GM23338 (cell line): Measurements from ENCODE around the gene EFEMP1. TPM values are rescaled to one million over a fixed set of nuclear protein-coding genes. Genes with fewer than 3 reads are reported as not detected.

Experiments used
- ATAC-seq: fragments of 200-7000 bp; cut with Tn5 transposase; 3 replicates; pipeline ENCODE4 v1.9.1; 2020
- DNase-seq: peaks from one replicate; pipeline ENCODE4 v3.0.0-alpha.2; 2015; ENCODE audit warnings: low spot score
- H2AFZ ChIP-seq: fragments of 200-600 bp; sonication (generic); 2 replicates; pipeline ENCODE4 v1.8.0; 2016; ENCODE audit warnings: antibody characterized with exemption, mild to moderate bottlenecking, moderate library complexity
- H3F3A ChIP-seq: fragments of 200-600 bp; sonication (generic); replicated peaks from 2 replicates; pipeline ENCODE4 v1.8.0; 2017; ENCODE audit warnings: antibody characterized with exemption, mixed run types, low read depth
- H3K27ac ChIP-seq: fragments of 200-600 bp; sonication (generic); 2 replicates; pipeline ENCODE4 v1.6.1; 2016; ENCODE audit warnings: low read depth
- H3K27me3 ChIP-seq: fragments of 200-600 bp; sonication (generic); 2 replicates; pipeline ENCODE4 v1.8.0; 2016; ENCODE audit warnings: mild to moderate bottlenecking, mixed run types, moderate library complexity; ENCODE audit not compliant: insufficient read depth
- H3K36me3 ChIP-seq: fragments of 200-600 bp; sonication (generic); 2 replicates; pipeline ENCODE4 v1.8.0; 2016; ENCODE audit warnings: mild to moderate bottlenecking; ENCODE audit not compliant: insufficient read depth
- H3K4me1 ChIP-seq: fragments of 200-600 bp; sonication (generic); 2 replicates; pipeline ENCODE4 v1.8.0; 2016; ENCODE audit warnings: mild to moderate bottlenecking, moderate library complexity; ENCODE audit not compliant: insufficient read depth
- H3K4me2 ChIP-seq: fragments of 200-600 bp; sonication (generic); 2 replicates; pipeline ENCODE4 v1.7.1; 2017; ENCODE audit warnings: mixed run types
- H3K4me3 ChIP-seq: fragments of 200-600 bp; sonication (generic); 2 replicates; pipeline ENCODE4 v1.6.1; 2016; ENCODE audit warnings: mixed run types
- H3K79me2 ChIP-seq: fragments of 200-600 bp; sonication (generic); replicated peaks from 2 replicates; pipeline ENCODE4 v1.8.0; 2017; ENCODE audit warnings: mild to moderate bottlenecking; ENCODE audit not compliant: insufficient read depth
- H3K9me2 ChIP-seq: fragments of 200-600 bp; sonication (generic); 2 replicates; pipeline ENCODE4 v1.8.0; 2017; ENCODE audit not compliant: insufficient read depth
- H4K20me1 ChIP-seq: fragments of 200-600 bp; sonication (generic); replicated peaks from 2 replicates; pipeline ENCODE4 v1.8.0; 2017; ENCODE audit warnings: mild to moderate bottlenecking; ENCODE audit not compliant: insufficient read depth
- H3K27ac Mint-ChIP-seq: 2 replicates; pipeline ENCODE4 v1.8.0; 2020; ENCODE audit warnings: inconsistent platforms, mild to moderate bottlenecking, moderate library complexity, mixed read lengths
- H3K27me3 Mint-ChIP-seq: 3 replicates; pipeline ENCODE4 v1.8.0; 2022; ENCODE audit warnings: low read depth, mild to moderate bottlenecking, moderate library complexity, mixed read lengths, inconsistent platforms; ENCODE audit not compliant: insufficient read depth, poor library complexity
- H3K36me3 Mint-ChIP-seq: 3 replicates; pipeline ENCODE4 v1.8.0; 2021; ENCODE audit warnings: low read depth, mild to moderate bottlenecking, inconsistent platforms, moderate library complexity, mixed read lengths
- H3K4me1 Mint-ChIP-seq: 3 replicates; pipeline ENCODE4 v1.8.0; 2020; ENCODE audit warnings: mild to moderate bottlenecking, inconsistent platforms, mixed read lengths
- H3K4me3 Mint-ChIP-seq: 3 replicates; pipeline ENCODE4 v1.8.0; 2021; ENCODE audit warnings: moderate library complexity, mild to moderate bottlenecking, inconsistent platforms, mixed read lengths
- H3K9me3 Mint-ChIP-seq: 3 replicates; pipeline ENCODE4 v1.8.0; 2020; ENCODE audit warnings: moderate library complexity, mild to moderate bottlenecking, inconsistent platforms, mixed read lengths
- CREB1 ChIP-seq: fragments of 250-450 bp; sonication (Bioruptor Pico); IDR thresholded peaks from 2 replicates; pipeline ENCODE4 v1.5.0; 2020; ENCODE audit warnings: low read depth, mild to moderate bottlenecking, moderate library complexity
- CTCF ChIP-seq, 2 experiments: fragments of 200-600 bp in 1 of 2; sonication (generic) in 1 of 2; conservative IDR thresholded peaks; 2 replicates each; pipeline versions ENCODE4 v1.5.1 to v1.6.1; 2016 to 2017; ENCODE audit warnings: antibody characterized with exemption in 2 of 2, low read depth in 2 of 2, mild to moderate bottlenecking in 2 of 2, moderate library complexity in 1 of 2
- ETS1 ChIP-seq: IDR thresholded peaks from 2 replicates; pipeline ENCODE4 v1.6.1; 2016; ENCODE audit warnings: antibody characterized with exemption
- EZH2 ChIP-seq: fragments of 200-600 bp; sonication (generic); IDR thresholded peaks from one replicate; pipeline ENCODE4 v1.8.0; 2017; ENCODE audit warnings: antibody characterized with exemption, mild to moderate bottlenecking, low read depth; ENCODE audit not compliant: unreplicated experiment
- EZH2phosphoT487 ChIP-seq: fragments of 200-600 bp; sonication (generic); IDR thresholded peaks from one replicate; pipeline ENCODE4 v1.8.1; 2018; ENCODE audit warnings: antibody characterized with exemption; ENCODE audit not compliant: unreplicated experiment
- JUNB ChIP-seq: IDR thresholded peaks from one replicate; pipeline ENCODE4 v1.6.1; 2016; ENCODE audit warnings: antibody characterized with exemption; ENCODE audit not compliant: unreplicated experiment
- NANOG ChIP-seq: IDR thresholded peaks from 2 replicates; pipeline ENCODE4 v1.6.1; 2016; ENCODE audit warnings: antibody characterized with exemption, borderline replicate concordance
- POLR2AphosphoS5 ChIP-seq: IDR thresholded peaks from 2 replicates; pipeline ENCODE4 v1.6.1; 2016; ENCODE audit warnings: antibody characterized with exemption, low read depth
- REST ChIP-seq: IDR thresholded peaks from one replicate; pipeline ENCODE4 v1.6.1; 2018; ENCODE audit warnings: antibody characterized with exemption; ENCODE audit not compliant: unreplicated experiment
- STAT1 ChIP-seq: IDR thresholded peaks from one replicate; pipeline ENCODE4 v1.6.1; 2016; ENCODE audit warnings: antibody characterized with exemption; ENCODE audit not compliant: unreplicated experiment
- ZNF114 ChIP-seq: fragments of 250-450 bp; sonication (Bioruptor Pico); IDR thresholded peaks from 2 replicates; pipeline ENCODE4 v1.5.0; 2020; ENCODE audit warnings: mild to moderate bottlenecking, moderate library complexity
- polyA plus RNA-seq: library from polyadenylated mRNA; unstranded; fragments of >200 nt; fragmentation: Nextera tagmentation; extraction: Ambion mirVana; gene quantifications from 2 replicates; pipeline ENCODE4 v1.2.1, GENCODE V29; 2016
- total RNA-seq: library from RNA; depleted of rRNA; stranded (reverse); fragments of >200 nt; shearing (Covaris generic); gene quantifications from 2 replicates; pipeline ENCODE4 v1.2.3, GENCODE V29; 2014

Gene EFEMP1
- total and polyA plus RNA-seq, 2 experiments from 2014 or later = 12.6 to 22.5 TPM

- TF ChIP-seq REST (no peak), STAT1 (no peak), CREB1 (CRISPR knock-in tag) (no peak)
Measured at GRCh38 chr2:55885944-55886281, 37.7 kb downstream of the EFEMP1 start (continued).

GRCh38 chr2:55885127-55885943 is 38.2 kb downstream of the EFEMP1 start:
- Histone ChIP-seq H3K27ac (no peak overlapping the region), H2AFZ (no peak overlapping the region), H3K4me1 (no peaks in the 10 kb centered on the region), H4K20me1 (no peaks in the 10 kb centered on the region), H3K4me2 (no peak overlapping the region), H3K9me2 (no peaks in the 10 kb centered on the region), H3K79me2 (no peaks in the 10 kb centered on the region), H3F3A (no peaks in the 10 kb centered on the region), H3K36me3 (no peaks in the 10 kb centered on the region; the same call in 1 of the 2 replicates), H3K4me3 (no peak overlapping the region), H3K27me3 (no peaks in the 10 kb centered on the region)
- H3K4me3 Mint-ChIP-seq = no peak overlapping the region
- H3K36me3 Mint-ChIP-seq = no peaks in the 10 kb centered on the region
- peaks cover 4% of the 10 kb centered on the region for H3K27me3 Mint-ChIP-seq
- H3K27ac Mint-ChIP-seq = no peak overlapping the region
- DNase-seq = no peak
- H3K4me1 Mint-ChIP-seq = peaks cover 12% of the 10 kb centered on the region; the same call in 2 of the 3 replicates
- H3K9me3 Mint-ChIP-seq = no peaks in the 10 kb centered on the region
- ATAC-seq = no peak
- TF ChIP-seq EZH2 = no peak
- no peak for TF ChIP-seq EZH2phosphoT487
- no peak for TF ChIP-seq ETS1
- TF ChIP-seq NANOG = no peak
- TF ChIP-seq REST = no peak
- TF ChIP-seq JUNB = no peak
- TF ChIP-seq ZNF114 (CRISPR knock-in tag) = no peak
- no peak for TF ChIP-seq STAT1
- no peak for TF ChIP-seq POLR2AphosphoS5
- no peak for TF ChIP-seq CTCF (conservative IDR thresholded peaks at IDR 0.05; ENCODE audit: low read depth in 2 of 2)
- no peak for TF ChIP-seq CREB1 (CRISPR knock-in tag)
